H9 (cell line): Measurements from ENCODE around the gene JCHAIN. TPM values are rescaled to one million over a fixed set of nuclear protein-coding genes. Genes with fewer than 3 reads are reported as not detected.

Source experiments
- DNase-seq: peaks from one replicate; pipeline ENCODE4 v3.0.0-alpha.2; 2017
- H2AFZ ChIP-seq: one replicate; pipeline ENCODE4 v1.6.1; 2013; ENCODE audit warnings: mild to moderate bottlenecking, low read length, control low read depth, moderate library complexity
- H2AK5ac ChIP-seq: 2 replicates; pipeline ENCODE4 v1.6.1; 2013; ENCODE audit warnings: low read length, control low read depth, mixed read lengths; ENCODE audit not compliant: insufficient read length
- H2BK120ac ChIP-seq: one replicate; pipeline ENCODE4 v1.6.1; 2013; ENCODE audit warnings: low read depth, mild to moderate bottlenecking, low read length, control low read depth, inconsistent platforms; ENCODE audit not compliant: poor library complexity, severe bottlenecking
- H2BK12ac ChIP-seq: 2 replicates; pipeline ENCODE4 v1.6.1; 2013; ENCODE audit warnings: low read length, control low read depth, mixed read lengths, low read depth; ENCODE audit not compliant: insufficient read length
- H2BK15ac ChIP-seq: 2 replicates; pipeline ENCODE4 v1.6.1; 2013; ENCODE audit warnings: low read depth, low read length, control low read depth
- H2BK20ac ChIP-seq: one replicate; pipeline ENCODE4 v1.6.1; 2013; ENCODE audit warnings: low read depth, mild to moderate bottlenecking, low read length, control low read depth, inconsistent platforms; ENCODE audit not compliant: poor library complexity, severe bottlenecking
- H2BK5ac ChIP-seq: 2 replicates; pipeline ENCODE4 v1.6.1; 2013; ENCODE audit warnings: low read length, control low read depth, mixed read lengths; ENCODE audit not compliant: insufficient read length
- H3K14ac ChIP-seq: 2 replicates; pipeline ENCODE4 v1.6.1; 2013; ENCODE audit warnings: low read length, control low read depth; ENCODE audit not compliant: insufficient read depth
- H3K18ac ChIP-seq: 2 replicates; pipeline ENCODE4 v1.6.1; 2013; ENCODE audit warnings: low read depth, mild to moderate bottlenecking, mixed read lengths, low read length, control low read depth; ENCODE audit not compliant: insufficient read length
- H3K23ac ChIP-seq: 2 replicates; pipeline ENCODE4 v1.6.1; 2013; ENCODE audit warnings: low read length, control low read depth, mixed read lengths, low read depth; ENCODE audit not compliant: insufficient read length
- H3K23me2 ChIP-seq: 2 replicates; pipeline ENCODE4 v1.6.1; 2013; ENCODE audit warnings: low read depth, mild to moderate bottlenecking, mixed read lengths, low read length, control low read depth; ENCODE audit not compliant: insufficient read length, poor library complexity, severe bottlenecking
- H3K27ac ChIP-seq: 2 replicates; pipeline ENCODE4 v1.5.1; 2013; ENCODE audit warnings: low read length, control low read depth, mixed read lengths, low read depth; ENCODE audit not compliant: insufficient read length
- H3K27me3 ChIP-seq: 2 replicates; pipeline ENCODE4 v1.6.1; 2013; ENCODE audit warnings: low read length, control low read depth, inconsistent platforms; ENCODE audit not compliant: insufficient read depth
- H3K4ac ChIP-seq: 2 replicates; pipeline ENCODE4 v1.6.1; 2013; ENCODE audit warnings: low read depth, mild to moderate bottlenecking, control low read depth, inconsistent platforms, low read length, moderate library complexity
- H3K4me1 ChIP-seq: 2 replicates; pipeline ENCODE4 v1.6.1; 2013; ENCODE audit warnings: low read length, control low read depth, inconsistent platforms; ENCODE audit not compliant: insufficient read depth
- H3K4me2 ChIP-seq: 2 replicates; pipeline ENCODE4 v1.6.1; 2013; ENCODE audit warnings: low read length, control low read depth, mixed read lengths; ENCODE audit not compliant: insufficient read length, insufficient read depth
- H3K56ac ChIP-seq: 2 replicates; pipeline ENCODE4 v1.6.1; 2013; ENCODE audit warnings: low read depth, mild to moderate bottlenecking, mixed read lengths, low read length, control low read depth; ENCODE audit not compliant: insufficient read length
- H3K79me1 ChIP-seq: 2 replicates; pipeline ENCODE4 v1.6.1; 2013; ENCODE audit warnings: low read depth, mild to moderate bottlenecking, moderate library complexity, low read length, control low read depth, inconsistent platforms; ENCODE audit not compliant: insufficient read depth, poor library complexity, severe bottlenecking
- H3K79me2 ChIP-seq: 2 replicates; pipeline ENCODE4 v1.6.1; 2013; ENCODE audit warnings: low read length, control low read depth, inconsistent platforms; ENCODE audit not compliant: insufficient read depth
- H3K9ac ChIP-seq: 2 replicates; pipeline ENCODE4 v1.6.1; 2013; ENCODE audit warnings: low read length, control low read depth, mixed read lengths; ENCODE audit not compliant: insufficient read length; ENCODE audit errors: extremely low read depth
- H3K9me3 ChIP-seq: one replicate; pipeline ENCODE4 v1.6.1; 2013; ENCODE audit warnings: low read depth, low read length, inconsistent platforms; ENCODE audit not compliant: control insufficient read depth
- H3T11ph ChIP-seq: one replicate; pipeline ENCODE4 v1.6.1; 2013; ENCODE audit warnings: mild to moderate bottlenecking, low read length, control low read depth, inconsistent platforms
- H4K20me1 ChIP-seq: one replicate; pipeline ENCODE4 v1.6.1; 2013; ENCODE audit not compliant: control insufficient read depth, insufficient read length, insufficient read depth
- H4K5ac ChIP-seq: 2 replicates; pipeline ENCODE4 v1.6.1; 2013; ENCODE audit warnings: low read depth, mild to moderate bottlenecking, mixed read lengths, low read length, control low read depth; ENCODE audit not compliant: insufficient read length
- H4K8ac ChIP-seq: replicated peaks from 2 replicates; pipeline ENCODE4 v1.6.1; 2013; ENCODE audit warnings: low read length, control low read depth, mixed read lengths, low read depth; ENCODE audit not compliant: insufficient read length
- H4K91ac ChIP-seq: 2 replicates; pipeline ENCODE4 v1.6.1; 2013; ENCODE audit warnings: low read depth, mild to moderate bottlenecking, moderate library complexity, mixed read lengths, low read length, control low read depth; ENCODE audit not compliant: insufficient read length
- H3K27ac Mint-ChIP-seq, 3 experiments: 2 replicates in 2 of 3; 3 replicates in 1 of 3; pipeline ENCODE4 v1.8.0; 2020 to 2021; ENCODE audit warnings: mixed read lengths in 3 of 3, mild to moderate bottlenecking in 1 of 3, moderate library complexity in 1 of 3
- H3K27me3 Mint-ChIP-seq: 2 replicates; pipeline ENCODE4 v1.8.0; 2021; ENCODE audit warnings: low read depth, mild to moderate bottlenecking, moderate library complexity, mixed read lengths
- H3K36me3 Mint-ChIP-seq, 3 experiments: 2 replicates in 2 of 3; 3 replicates in 1 of 3; pipeline ENCODE4 v1.8.0; 2020 to 2021; ENCODE audit warnings: low read depth in 3 of 3, mixed read lengths in 3 of 3; ENCODE audit not compliant: insufficient read depth in 1 of 3
- H3K4me1 Mint-ChIP-seq, 2 experiments: 2 replicates each; pipeline ENCODE4 v1.8.0; 2020; ENCODE audit warnings: mixed read lengths in 2 of 2
- H3K4me3 Mint-ChIP-seq, 2 experiments: 2 replicates in 1 of 2; 3 replicates in 1 of 2; pipeline ENCODE4 v1.8.0; 2020 to 2021; ENCODE audit warnings: mild to moderate bottlenecking in 2 of 2, mixed read lengths in 2 of 2, moderate library complexity in 1 of 2
- H3K9me3 Mint-ChIP-seq, 2 experiments: 2 replicates in 1 of 2; 3 replicates in 1 of 2; pipeline ENCODE4 v1.8.0; 2020; ENCODE audit warnings: mild to moderate bottlenecking in 2 of 2, mixed read lengths in 2 of 2, moderate library complexity in 1 of 2
- CTCF ChIP-seq: fragments of 200-600 bp; sonication (generic); conservative IDR thresholded peaks from 3 replicates; pipeline ENCODE4 v1.8.0; 2021; ENCODE audit warnings: antibody characterized with exemption, mild to moderate bottlenecking
- WGBS: extraction: QIAGEN DNeasy Blood & Tissue Kit; methylation state at CpG from one replicate; pipeline ENCODE4 v1.1.7; 2013; ENCODE audit warnings: missing lambda C conversion rate, low lambda C conversion rate, mixed read lengths; ENCODE audit not compliant: insufficient read length; ENCODE audit errors: extremely low coverage; 5-methylcytosine and 5-hydroxymethylcytosine counted together
- total RNA-seq: library from RNA; stranded (reverse); gene quantifications from 2 replicates; pipeline ENCODE4 v1.2.1, GENCODE V29; 2021

The JCHAIN gene
- total RNA-seq, 1 experiment from 2014 or later, result not detected

GRCh38 chr4:70712150-70712549, 45.8 kb upstream of the JCHAIN start:
- Histone ChIP-seq H3K79me1 (no peaks in the 10 kb centered on the region), H3K23me2 (no peaks in the 10 kb centered on the region), H3K56ac (no peak overlapping the region), H2BK20ac (no peak overlapping the region), H3T11ph (no peak overlapping the region), H4K5ac (no peak overlapping the region), H3K9ac (no peak overlapping the region), H2BK5ac (no peak overlapping the region), H3K79me2 (no peaks in the 10 kb centered on the region; the same call in 1 of the 2 replicates), H3K27ac (no peak overlapping the region), H3K4me1 (no peaks in the 10 kb centered on the region; the same call in 1 of the 2 replicates), H3K18ac (no peak overlapping the region), H3K4ac (no peak overlapping the region), H4K8ac (no peak overlapping the region), H4K20me1 (no peaks in the 10 kb centered on the region), H3K4me2 (no peak overlapping the region), H3K23ac (no peak overlapping the region), H2BK15ac (no peak overlapping the region), H2BK120ac (no peak overlapping the region), H2BK12ac (no peak overlapping the region), H3K14ac (no peak overlapping the region), H2AK5ac (no peak overlapping the region), H2AFZ (no peak overlapping the region), H4K91ac (no peak overlapping the region), H3K27me3 (no peaks in the 10 kb centered on the region), H3K9me3 (no peaks in the 10 kb centered on the region)
- H3K27ac Mint-ChIP-seq, result 0 out of 7 replicates have a peak overlapping the region, but pooled peaks of 1 of the 3 experiments have one; percentile 33
- no peak for TF ChIP-seq CTCF
- no CpG with 5 or more reads among the region's 3 CpGs for WGBS
- H3K9me3 Mint-ChIP-seq, result no peaks in the 10 kb centered on the region
- no peaks in the 10 kb centered on the region; a peak in 1 of 7 replicates for H3K36me3 Mint-ChIP-seq
- no peak overlapping the region for H3K4me3 Mint-ChIP-seq
- H3K27me3 Mint-ChIP-seq, result no peaks in the 10 kb centered on the region
- DNase-seq, result no peak
- peaks cover 34 to 42% of the 10 kb centered on the region in 2 experiments for H3K4me1 Mint-ChIP-seq
